Parathyroid adenoma (tissue), 2 donors: ENCODE data around the gene C6.
"Not testable (repeated sequence)": the region's sequence is repeated elsewhere in the genome, so short reads cannot be mapped to it uniquely, and the experiment has no call there.

ENCODE experiments used
- H2AFZ ChIP-seq: fragments of 300-600 bp; sonication (generic); one replicate; pipeline ENCODE4 v1.7.0; 2017; ENCODE audit warnings: antibody characterized with exemption, mild to moderate bottlenecking
- H3K27ac ChIP-seq: fragments of 300-600 bp; sonication (generic); one replicate; pipeline ENCODE4 v1.7.0; 2017
- H3K27me3 ChIP-seq: fragments of 300-600 bp; sonication (generic); one replicate; pipeline ENCODE4 v1.7.0; 2017; ENCODE audit warnings: low read length; ENCODE audit not compliant: control insufficient read depth, insufficient read depth
- H3K36me3 ChIP-seq: fragments of 300-600 bp; sonication (generic); one replicate; pipeline ENCODE4 v1.7.0; 2017; ENCODE audit warnings: low read length; ENCODE audit not compliant: control insufficient read depth, insufficient read depth
- H3K4me1 ChIP-seq: fragments of 300-600 bp; sonication (generic); one replicate; pipeline ENCODE4 v1.7.0; 2017; ENCODE audit warnings: control low read depth
- H3K4me2 ChIP-seq: fragments of 300-600 bp; sonication (generic); one replicate; pipeline ENCODE4 v1.7.0; 2017; ENCODE audit warnings: low read length
- H3K4me3 ChIP-seq: fragments of 300-600 bp; sonication (generic); one replicate; pipeline ENCODE4 v1.7.0; 2017; ENCODE audit warnings: low read depth, low read length
- H3K79me2 ChIP-seq: fragments of 300-600 bp; sonication (generic); one replicate; pipeline ENCODE4 v1.7.0; 2017; ENCODE audit warnings: control low read depth
- H3K9ac ChIP-seq: fragments of 300-600 bp; sonication (generic); one replicate; pipeline ENCODE4 v1.7.0; 2017; ENCODE audit warnings: mild to moderate bottlenecking
- H3K9me3 ChIP-seq: fragments of 300-600 bp; sonication (generic); one replicate; pipeline ENCODE4 v1.7.0; 2017; ENCODE audit warnings: low read length; ENCODE audit not compliant: control insufficient read depth
- TF ChIP-seq, protein P1 (sequence below): fragments of 300-600 bp; sonication (generic); IDR thresholded peaks from one replicate; pipeline ENCODE4 v1.7.0; 2017; ENCODE audit warnings: antibody characterized with exemption, mild to moderate bottlenecking
- donor health status: primary hyperparathyroidism.

Gene C6

DNA sequence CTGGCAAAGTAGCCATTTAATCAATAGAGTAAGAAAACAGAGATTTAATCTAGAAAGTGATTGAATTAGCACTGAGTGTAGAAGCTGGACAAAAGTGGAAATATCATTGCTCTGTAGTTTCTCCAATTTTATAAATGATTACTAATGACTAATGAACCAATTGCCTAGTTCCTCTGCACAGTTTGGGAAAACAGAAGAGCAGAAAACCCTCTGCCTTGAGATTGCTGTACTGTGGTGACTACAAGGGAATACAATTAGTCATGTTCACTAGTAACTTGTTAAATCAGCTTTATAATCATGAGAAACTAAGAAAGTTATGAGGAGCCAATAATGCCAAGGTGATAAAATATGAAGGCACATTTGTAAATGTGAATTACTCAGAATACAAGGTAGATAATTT lies 21.1 kb upstream of the C6 start:
- Histone ChIP-seq H3K27me3 (no peaks in the 10 kb centered on the region), H3K4me1 (no peaks in the 10 kb centered on the region), H3K4me3 (no peak overlapping the region), H3K9ac (no peak overlapping the region), H3K4me2 (no peak overlapping the region), H2AFZ (no peak overlapping the region), H3K79me2 (no peaks in the 10 kb centered on the region), H3K36me3 (no peaks in the 10 kb centered on the region), H3K27ac (no peak overlapping the region), H3K9me3 (peaks cover 5% of the 10 kb centered on the region)
- TF ChIP-seq, protein P1, sequence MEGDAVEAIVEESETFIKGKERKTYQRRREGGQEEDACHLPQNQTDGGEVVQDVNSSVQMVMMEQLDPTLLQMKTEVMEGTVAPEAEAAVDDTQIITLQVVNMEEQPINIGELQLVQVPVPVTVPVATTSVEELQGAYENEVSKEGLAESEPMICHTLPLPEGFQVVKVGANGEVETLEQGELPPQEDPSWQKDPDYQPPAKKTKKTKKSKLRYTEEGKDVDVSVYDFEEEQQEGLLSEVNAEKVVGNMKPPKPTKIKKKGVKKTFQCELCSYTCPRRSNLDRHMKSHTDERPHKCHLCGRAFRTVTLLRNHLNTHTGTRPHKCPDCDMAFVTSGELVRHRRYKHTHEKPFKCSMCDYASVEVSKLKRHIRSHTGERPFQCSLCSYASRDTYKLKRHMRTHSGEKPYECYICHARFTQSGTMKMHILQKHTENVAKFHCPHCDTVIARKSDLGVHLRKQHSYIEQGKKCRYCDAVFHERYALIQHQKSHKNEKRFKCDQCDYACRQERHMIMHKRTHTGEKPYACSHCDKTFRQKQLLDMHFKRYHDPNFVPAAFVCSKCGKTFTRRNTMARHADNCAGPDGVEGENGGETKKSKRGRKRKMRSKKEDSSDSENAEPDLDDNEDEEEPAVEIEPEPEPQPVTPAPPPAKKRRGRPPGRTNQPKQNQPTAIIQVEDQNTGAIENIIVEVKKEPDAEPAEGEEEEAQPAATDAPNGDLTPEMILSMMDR: no peak

DNA sequence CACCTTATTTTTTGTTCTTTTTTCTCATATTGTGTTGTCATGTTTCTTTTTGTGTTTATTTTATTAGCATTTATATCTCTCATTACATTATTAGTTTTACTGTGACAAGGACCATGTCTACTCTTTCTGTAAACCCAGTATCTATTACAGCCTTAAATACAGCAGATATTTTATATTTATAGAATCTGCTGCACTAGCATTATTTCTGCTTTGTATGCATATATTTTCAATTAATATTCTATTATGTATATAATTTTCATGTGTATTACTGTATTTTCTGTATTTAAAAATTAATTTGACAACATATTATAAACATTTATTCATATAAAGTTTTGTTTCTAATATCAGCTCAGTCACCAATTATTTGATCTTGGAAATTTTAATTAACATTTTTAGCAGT lies 19.5 kb upstream of the C6 start:
- H3K27ac ChIP-seq: no peak overlapping the region

DNA sequence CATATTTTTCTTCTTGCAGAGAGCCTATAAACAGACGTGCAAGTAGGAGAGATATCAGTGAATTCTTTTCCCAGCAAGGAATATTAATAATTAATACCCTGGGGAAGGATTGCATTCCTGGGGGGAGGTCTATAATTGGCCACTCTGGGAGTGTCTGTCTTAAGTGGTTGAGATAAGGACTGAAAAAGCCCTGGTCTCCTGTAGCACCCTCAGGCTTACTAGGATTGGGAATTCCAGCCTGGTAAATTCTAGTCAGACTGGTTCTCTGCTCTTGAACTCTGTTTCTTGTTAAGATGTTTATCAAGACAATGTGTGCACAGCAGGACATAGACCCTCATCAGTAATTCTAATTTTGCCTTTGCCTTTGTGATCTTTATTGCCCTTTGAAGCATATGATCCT lies 16.9 kb upstream of the C6 start:
- H3K4me2 ChIP-seq, H3K27ac ChIP-seq: not testable (repeated sequence)

More for the DNA sequence above, 19.5 kb upstream of the C6 start:
- H2AFZ ChIP-seq: no peak overlapping the region
- no peak overlapping the region for H3K4me3 ChIP-seq
- H3K9me3 ChIP-seq: peaks cover 5% of the 10 kb centered on the region
- H3K4me1 ChIP-seq: no peaks in the 10 kb centered on the region
- H3K4me2 ChIP-seq: no peak overlapping the region
- no peaks in the 10 kb centered on the region for H3K79me2 ChIP-seq
- TF ChIP-seq, protein P1: no peak
- no peak overlapping the region for H3K9ac ChIP-seq
- H3K36me3 ChIP-seq: no peaks in the 10 kb centered on the region
- H3K27me3 ChIP-seq: no peaks in the 10 kb centered on the region

DNA sequence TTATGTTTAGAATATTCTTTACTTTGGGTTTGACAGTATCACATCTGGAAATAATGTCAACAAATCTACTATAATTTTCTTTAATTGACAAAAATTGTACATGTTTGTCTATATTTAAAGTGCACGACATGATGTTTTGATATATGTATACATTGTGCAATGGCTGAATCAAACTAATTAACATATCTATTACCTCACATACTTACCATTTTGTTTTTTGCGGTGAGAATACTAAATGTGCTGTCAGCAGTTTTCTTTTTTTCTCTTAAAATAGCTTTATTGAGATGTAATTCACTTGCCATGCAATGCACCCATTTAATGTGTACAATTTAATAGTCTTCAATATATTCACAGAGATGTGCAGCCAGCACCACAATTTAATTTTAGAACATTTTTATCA lies 10.6 kb upstream of the C6 start:
- Histone ChIP-seq H3K27me3 (no peaks in the 10 kb centered on the region), H3K4me2 (no peak overlapping the region), H3K79me2 (no peaks in the 10 kb centered on the region), H3K4me3 (no peak overlapping the region), H2AFZ (no peak overlapping the region), H3K27ac (no peak overlapping the region), H3K9me3 (no peaks in the 10 kb centered on the region), H3K4me1 (no peaks in the 10 kb centered on the region), H3K36me3 (no peaks in the 10 kb centered on the region), H3K9ac (no peak overlapping the region)
- TF ChIP-seq, protein P1: no peak

More for the DNA sequence above, 16.9 kb upstream of the C6 start:
- not testable (repeated sequence) for H3K79me2 ChIP-seq, H3K9me3 ChIP-seq, H2AFZ ChIP-seq, H3K4me3 ChIP-seq, H3K4me1 ChIP-seq, H3K36me3 ChIP-seq, H3K9ac ChIP-seq, H3K27me3 ChIP-seq

DNA sequence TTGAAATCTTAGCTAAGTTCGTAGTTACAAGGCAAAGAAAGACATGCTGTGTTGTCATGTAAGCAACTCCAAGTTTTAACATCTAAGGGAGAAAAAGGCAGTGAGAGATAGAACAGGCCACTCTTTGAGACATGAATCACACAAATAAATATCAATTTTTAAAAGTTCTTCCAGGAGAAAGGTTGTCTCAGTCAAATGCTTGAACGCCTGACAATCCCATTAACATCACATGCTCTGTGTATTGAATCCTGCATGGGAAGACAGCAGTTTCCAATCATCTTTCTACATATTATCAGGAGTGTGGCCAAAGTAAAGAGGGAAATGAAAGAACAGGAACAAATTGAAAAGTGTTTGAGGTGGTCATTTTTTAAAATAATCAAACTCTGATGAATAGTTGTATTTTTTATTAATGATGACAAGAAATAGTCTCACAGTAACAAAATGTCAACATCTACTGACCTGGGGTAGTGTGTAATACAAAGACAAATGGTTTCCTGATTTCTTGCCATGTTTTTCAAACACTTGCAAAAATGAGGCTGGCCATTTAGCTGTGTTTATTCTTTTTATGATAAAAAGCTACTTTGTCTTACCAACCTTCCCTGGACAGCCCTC lies 6.4 kb upstream of the C6 start:
- Histone ChIP-seq H3K27ac (no peak overlapping the region), H3K4me1 (no peaks in the 10 kb centered on the region), H3K27me3 (no peaks in the 10 kb centered on the region), H3K9me3 (no peaks in the 10 kb centered on the region), H3K79me2 (no peaks in the 10 kb centered on the region), H3K36me3 (no peaks in the 10 kb centered on the region), H3K4me2 (no peak overlapping the region), H3K4me3 (no peak overlapping the region), H3K9ac (no peak overlapping the region), H2AFZ (peak overlapping the region; percentile 7)
- TF ChIP-seq, protein P1: no peak
